HEK293 (cell line): Measurements from ENCODE around the gene OR5P2.

Source experiments
- CTCF ChIA-PET: fragments of 350-600 bp; formaldehyde crosslinking; extraction: SDS; loops from one replicate; lab custom pipeline; 2021; ENCODE audit warnings: antibody characterized with exemption; lab: Yijun Ruan, JAX
- POLR2A ChIA-PET: fragments of 300-600 bp; formaldehyde crosslinking; extraction: SDS; loops from one replicate; lab custom pipeline; 2020; ENCODE audit warnings: antibody characterized with exemption, inconsistent platforms; lab: Yijun Ruan, JAX
- H3K27ac ChIP-seq: fragments of 200-500 bp; sonication (Bioruptor generic); 2 replicates; pipeline ENCODE4 v1.5.1; 2014; ENCODE audit warnings: low read depth, low read length, control low read depth, inconsistent platforms; ENCODE audit errors: extremely low read depth
- H3K36me3 ChIP-seq, 2 experiments: fragments of 200-500 bp in 1 of 2; sonication (Bioruptor generic) in 1 of 2; 1 replicate in 1 of 2; 2 replicates in 1 of 2; pipeline ENCODE4 v1.5.1; 2014 to 2017; ENCODE audit warnings: inconsistent platforms in 2 of 2, low read length in 2 of 2; ENCODE audit not compliant: control insufficient read depth in 2 of 2, insufficient read depth in 1 of 2
- H3K4me1 ChIP-seq: fragments of 200-500 bp; sonication (Bioruptor generic); 2 replicates; pipeline ENCODE4 v1.5.1; 2014; ENCODE audit warnings: mild to moderate bottlenecking, low read length, inconsistent platforms; ENCODE audit not compliant: control insufficient read depth, insufficient read depth
- H3K4me3 ChIP-seq: 2 replicates; pipeline ENCODE4 v1.5.1; 2011; ENCODE audit warnings: low read depth, mild to moderate bottlenecking, control low read depth, low read length, moderate library complexity
- H3K9me3 ChIP-seq: fragments of 200-500 bp; sonication (Bioruptor generic); 2 replicates; pipeline ENCODE4 v1.5.1; 2014; ENCODE audit warnings: low read depth, low read length, inconsistent platforms; ENCODE audit not compliant: control insufficient read depth, insufficient read depth
- OVOL3 ChIP-seq: fragments of 450-650 bp; formaldehyde crosslinking; IDR thresholded peaks from 2 replicates; pipeline ENCODE4 v1.5.1; 2016; ENCODE audit warnings: missing biosample characterization, missing genetic modification characterization
- PRDM2 ChIP-seq: fragments of 450-650 bp; formaldehyde crosslinking; IDR thresholded peaks from 2 replicates; pipeline ENCODE4 v1.5.1; 2016; ENCODE audit warnings: missing biosample characterization, missing genetic modification characterization, borderline replicate concordance
- TCF7L2 ChIP-seq: IDR thresholded peaks from 2 replicates; pipeline ENCODE4 v1.6.1; 2011; ENCODE audit warnings: low read depth, mild to moderate bottlenecking, inconsistent platforms, low read length, moderate library complexity, borderline replicate concordance
- ZBTB11 ChIP-seq: fragments of 450-650 bp; formaldehyde crosslinking; conservative IDR thresholded peaks from 2 replicates; pipeline ENCODE4 v1.5.1; 2016; ENCODE audit warnings: low read depth, missing biosample characterization, missing genetic modification characterization
- ZBTB17 ChIP-seq: fragments of 450-650 bp; formaldehyde crosslinking; IDR thresholded peaks from 2 replicates; pipeline ENCODE4 v1.5.1; 2016; ENCODE audit warnings: missing biosample characterization, missing genetic modification characterization
- ZNF112 ChIP-seq: fragments of 450-650 bp; formaldehyde crosslinking; IDR thresholded peaks from 2 replicates; pipeline ENCODE4 v1.5.0; 2017; ENCODE audit warnings: missing biosample characterization, missing genetic modification characterization
- ZNF133 ChIP-seq: fragments of 450-650 bp; formaldehyde crosslinking; IDR thresholded peaks from 2 replicates; pipeline ENCODE4 v1.5.1; 2016; ENCODE audit warnings: missing biosample characterization, missing genetic modification characterization
- ZNF155 ChIP-seq: fragments of 450-650 bp; formaldehyde crosslinking; IDR thresholded peaks from 2 replicates; pipeline ENCODE4 v1.5.1; 2016; ENCODE audit warnings: missing biosample characterization, missing genetic modification characterization
- ZNF16 ChIP-seq: fragments of 450-650 bp; formaldehyde crosslinking; IDR thresholded peaks from 2 replicates; pipeline ENCODE4 v1.5.1; 2016; ENCODE audit warnings: low read depth, missing biosample characterization, missing genetic modification characterization
- ZNF202 ChIP-seq: fragments of 450-650 bp; formaldehyde crosslinking; IDR thresholded peaks from 2 replicates; pipeline ENCODE4 v1.5.1; 2016; ENCODE audit warnings: missing biosample characterization, missing genetic modification characterization, borderline replicate concordance
- ZNF366 ChIP-seq: fragments of 450-650 bp; formaldehyde crosslinking; conservative IDR thresholded peaks from 2 replicates; pipeline ENCODE4 v1.5.1; 2016; ENCODE audit warnings: missing biosample characterization, missing genetic modification characterization
- ZNF510 ChIP-seq: fragments of 450-650 bp; formaldehyde crosslinking; IDR thresholded peaks from 2 replicates; pipeline ENCODE4 v1.5.1; 2018; ENCODE audit warnings: mild to moderate bottlenecking, missing genetic modification characterization, missing biosample characterization; ENCODE audit not compliant: insufficient replicate concordance
- ZNF530 ChIP-seq: fragments of 450-650 bp; formaldehyde crosslinking; IDR thresholded peaks from 2 replicates; pipeline ENCODE4 v1.5.1; 2016; ENCODE audit warnings: low read depth, missing biosample characterization, missing genetic modification characterization
- ZNF555 ChIP-seq: fragments of 450-650 bp; formaldehyde crosslinking; conservative IDR thresholded peaks from 2 replicates; pipeline ENCODE4 v1.5.1; 2017; ENCODE audit warnings: missing biosample characterization, mild to moderate bottlenecking, missing genetic modification characterization, inconsistent platforms
- ZNF561 ChIP-seq: fragments of 450-650 bp; IDR thresholded peaks from 2 replicates; pipeline ENCODE4 v1.5.1; 2018; ENCODE audit warnings: missing biosample characterization, missing genetic modification characterization, borderline replicate concordance
- ZNF585B ChIP-seq: fragments of 450-650 bp; formaldehyde crosslinking; IDR thresholded peaks from 2 replicates; pipeline ENCODE4 v1.5.1; 2016; ENCODE audit warnings: missing biosample characterization, missing genetic modification characterization
- ZNF596 ChIP-seq: fragments of 450-650 bp; IDR thresholded peaks from 2 replicates; pipeline ENCODE4 v1.5.0; 2018; ENCODE audit warnings: missing biosample characterization, mild to moderate bottlenecking, missing genetic modification characterization, moderate library complexity
- ZNF639 ChIP-seq: fragments of 450-650 bp; formaldehyde crosslinking; IDR thresholded peaks from 2 replicates; pipeline ENCODE4 v1.5.1; 2016; ENCODE audit warnings: missing biosample characterization, missing genetic modification characterization
- ZNF654 ChIP-seq: fragments of 450-650 bp; formaldehyde crosslinking; IDR thresholded peaks from 2 replicates; pipeline ENCODE4 v1.5.1; 2016; ENCODE audit warnings: low read depth, missing biosample characterization, missing genetic modification characterization

Gene OR5P2

DNA sequence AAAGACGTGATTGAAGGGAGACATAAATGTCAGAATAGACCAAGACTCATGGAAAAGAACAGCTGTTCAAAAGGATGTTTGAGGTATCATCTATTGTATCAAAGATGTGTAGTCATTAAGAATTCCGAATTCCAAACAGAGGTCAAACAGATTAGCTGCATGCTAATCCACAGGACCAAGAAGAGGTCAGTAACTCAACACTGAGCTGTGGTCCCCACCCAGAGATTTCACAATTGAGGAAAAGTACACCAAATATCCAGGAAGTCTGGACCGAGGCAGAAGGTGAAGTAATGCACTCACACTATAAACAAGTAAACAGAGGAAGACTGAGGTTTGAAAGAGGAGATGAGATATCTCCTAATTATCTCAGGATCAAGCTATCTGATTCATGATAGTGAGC lies 29.6 kb upstream of the OR5P2 start:
- Histone ChIP-seq H3K4me3 (no peak overlapping the region), H3K27ac (no peak overlapping the region), H3K9me3 (no peaks in the 10 kb centered on the region), H3K4me1 (no peaks in the 10 kb centered on the region), H3K36me3 (no peaks in the 10 kb centered on the region)
- ChIA-PET CTCF (interaction anchor here (0.7 kb wide), 1 partner anchor 268 kb away, joined by 3 read pairs; no protein-coding TSS in a partner anchor), POLR2A (no interaction called here)
- no peak for TF ChIP-seq ZNF585B (tag by site-specific recombination)
- no peak for TF ChIP-seq ZNF654 (tag by site-specific recombination)
- TF ChIP-seq ZBTB11 (tag by site-specific recombination), result no peak
- TF ChIP-seq ZNF366 (tag by site-specific recombination), result no peak
- TF ChIP-seq OVOL3 (tag by site-specific recombination), result no peak
- no peak for TF ChIP-seq ZNF530 (tag by site-specific recombination)
- no peak for TF ChIP-seq ZNF16 (tag by site-specific recombination)
- no peak for TF ChIP-seq ZNF112
- TF ChIP-seq ZNF133 (tag by site-specific recombination), result no peak
- TF ChIP-seq TCF7L2, result no peak
- TF ChIP-seq ZNF596, result no peak
- no peak for TF ChIP-seq ZNF155 (tag by site-specific recombination)
- no peak for TF ChIP-seq ZNF561
- no peak for TF ChIP-seq ZNF510
- TF ChIP-seq ZNF639 (tag by site-specific recombination), result no peak
- TF ChIP-seq ZNF202, result no peak
- TF ChIP-seq ZNF555 (tag by site-specific recombination), result no peak
- no peak for TF ChIP-seq PRDM2
- no peak for TF ChIP-seq ZBTB17 (tag by site-specific recombination)
